Activated naive CD4-positive, alpha-beta T cell treated with anti-CD3 and anti-CD28 coated beads for 36 hours (primary cell): Measurements from ENCODE around the gene HSD17B7. TPM values are rescaled to one million over a fixed set of nuclear protein-coding genes. Genes with fewer than 3 reads are reported as not detected.
"Not testable (repeated sequence)": the region's sequence is repeated elsewhere in the genome, so short reads cannot be mapped to it uniquely, and the experiment has no call there.

ENCODE experiments used
- CTCF ChIA-PET: fragments of 350-600 bp; sonication (Branson Sonifier 250); formaldehyde crosslinking; loops from one replicate; lab custom pipeline; 2021; ENCODE audit warnings: antibody characterized with exemption; lab: Charles Lee
- DNase-seq: peaks from one replicate; pipeline ENCODE4 v3.0.0-alpha.2; 2020
- H3K27ac Mint-ChIP-seq: one replicate; pipeline ENCODE4 v1.8.0; 2021; ENCODE audit warnings: mild to moderate bottlenecking, mixed read lengths
- H3K27me3 Mint-ChIP-seq: one replicate; pipeline ENCODE4 v1.8.0; 2021; ENCODE audit warnings: low read depth, mixed read lengths
- H3K36me3 Mint-ChIP-seq: one replicate; pipeline ENCODE4 v1.8.0; 2021; ENCODE audit warnings: low read depth, mixed read lengths
- H3K4me1 Mint-ChIP-seq: one replicate; pipeline ENCODE4 v1.8.0; 2021; ENCODE audit warnings: low read depth, mixed read lengths
- H3K4me3 Mint-ChIP-seq: one replicate; pipeline ENCODE4 v1.8.0; 2021; ENCODE audit warnings: mild to moderate bottlenecking, moderate library complexity, mixed read lengths
- H3K9me3 Mint-ChIP-seq: one replicate; pipeline ENCODE4 v1.8.0; 2021; ENCODE audit warnings: mixed read lengths
- intact Hi-C: fragments of 100-400 bp; cut with micrococcal nuclease; formaldehyde crosslinking; loops from one replicate; pipeline ENCODE4 v1.15.1; 2023
- total RNA-seq, 2 experiments: library from RNA; stranded (reverse); gene quantifications; one replicate each; pipeline ENCODE4 v1.2.3, GENCODE V29; 2021

The HSD17B7 gene
- total RNA-seq, 2 experiments from 2014 or later, result 32.7 to 38.7 TPM

DNA sequence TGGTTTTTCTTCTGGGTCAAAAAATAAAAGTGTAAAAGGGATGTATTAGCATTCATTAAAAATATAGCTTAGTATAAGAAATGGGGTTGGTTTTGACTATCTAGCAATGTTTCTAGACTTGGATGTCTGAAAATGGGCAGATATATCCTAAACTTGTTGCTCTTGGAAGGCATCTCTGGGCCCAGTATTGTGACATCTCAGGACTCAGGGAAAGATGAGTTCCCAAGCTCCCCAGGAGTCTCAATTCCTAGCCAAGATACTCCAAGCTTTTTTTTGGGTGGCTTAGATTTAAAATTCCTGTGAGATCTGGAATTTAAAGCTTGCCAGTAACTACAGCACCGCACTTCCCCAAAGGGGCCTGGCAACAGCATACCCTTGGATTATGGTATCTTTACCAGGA, 11.5 kb upstream of the HSD17B7 start:
- H3K27ac Mint-ChIP-seq, result no peak overlapping the region
- no peak overlapping the region for H3K4me3 Mint-ChIP-seq

DNA sequence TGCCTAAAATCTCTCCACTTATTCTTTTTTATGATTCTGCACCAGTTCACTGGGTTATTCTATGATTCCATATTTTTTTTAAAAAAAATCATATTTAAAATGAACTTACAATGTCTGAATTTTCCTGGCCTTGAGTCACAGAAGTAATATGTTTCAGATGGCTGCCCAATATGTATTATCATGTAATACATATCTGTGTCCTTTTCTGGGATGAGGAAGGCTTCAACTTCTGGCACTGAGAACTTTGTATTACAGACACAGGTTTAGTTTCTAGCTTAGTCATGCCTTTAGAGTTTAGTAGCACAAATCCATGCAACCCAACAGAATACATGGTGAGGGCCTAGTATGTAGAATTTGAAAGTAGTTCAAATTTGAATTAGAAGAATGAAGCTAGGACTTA, 7.8 kb upstream of the HSD17B7 start:
- no peaks in the 10 kb centered on the region for H3K4me1 Mint-ChIP-seq
- H3K36me3 Mint-ChIP-seq, result no peaks in the 10 kb centered on the region
- CTCF ChIA-PET, result no interaction called here
- H3K27me3 Mint-ChIP-seq, result peaks cover 5% of the 10 kb centered on the region
- intact Hi-C loops, result no loop called here
- H3K27ac Mint-ChIP-seq, result no peak overlapping the region
- no peak overlapping the region for H3K4me3 Mint-ChIP-seq
- no peak for DNase-seq
- H3K9me3 Mint-ChIP-seq, result no peaks in the 10 kb centered on the region

More for the DNA sequence above, 11.5 kb upstream of the HSD17B7 start:
- H3K9me3 Mint-ChIP-seq, result no peaks in the 10 kb centered on the region
- H3K4me1 Mint-ChIP-seq, result no peaks in the 10 kb centered on the region
- peaks cover 5% of the 10 kb centered on the region for H3K27me3 Mint-ChIP-seq
- CTCF ChIA-PET, result no interaction called here
- intact Hi-C loops, result no loop called here
- DNase-seq, result no peak
- H3K36me3 Mint-ChIP-seq, result no peaks in the 10 kb centered on the region

DNA sequence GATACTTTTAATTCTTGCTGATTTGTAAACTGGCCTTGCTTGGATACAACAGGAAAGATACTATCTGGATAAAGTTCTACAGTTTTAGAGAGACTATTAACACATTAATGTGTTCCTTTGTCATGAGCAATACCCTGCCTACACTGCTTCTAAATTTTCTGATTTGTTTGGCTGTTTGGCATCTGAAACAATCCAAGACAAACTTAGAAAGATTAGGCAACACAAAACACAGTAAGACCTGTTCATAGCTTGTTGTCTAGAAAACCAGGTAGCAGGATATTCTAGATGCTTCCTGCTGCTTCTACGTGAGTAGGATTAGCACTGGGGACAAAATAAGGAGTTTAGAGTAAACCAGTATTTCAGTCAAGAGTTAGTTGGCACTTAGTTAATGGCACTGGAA, 5.6 kb upstream of the HSD17B7 start:
- CTCF ChIA-PET, intact Hi-C loops, H3K27ac Mint-ChIP-seq: not testable (repeated sequence)

DNA sequence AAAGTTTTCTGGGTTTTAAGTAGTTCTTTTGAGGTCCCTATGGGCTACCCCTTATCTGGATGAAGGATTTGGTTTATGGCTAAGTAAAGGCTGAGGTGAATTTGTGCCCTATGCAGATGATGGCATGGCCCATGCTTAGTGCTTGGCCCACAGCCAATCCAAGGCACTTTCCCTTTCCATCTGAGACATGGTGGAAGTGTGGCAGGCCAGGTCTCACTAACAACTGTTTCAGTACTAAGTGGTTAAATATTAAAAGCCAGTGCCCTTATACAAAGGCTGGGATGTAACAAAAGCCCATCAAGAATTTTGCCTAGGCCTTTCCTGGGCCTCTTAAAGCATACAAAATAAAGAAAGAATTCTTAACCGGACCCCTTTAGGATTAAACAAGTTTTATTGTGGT, 1.7 kb upstream of the HSD17B7 start:
- H3K4me1 Mint-ChIP-seq, H3K27ac Mint-ChIP-seq, CTCF ChIA-PET, H3K27me3 Mint-ChIP-seq, H3K36me3 Mint-ChIP-seq, intact Hi-C loops, H3K9me3 Mint-ChIP-seq, H3K4me3 Mint-ChIP-seq: not testable (repeated sequence)
- DNase-seq, result peak; percentile 8

More for the DNA sequence above, 5.6 kb upstream of the HSD17B7 start:
- H3K27me3 Mint-ChIP-seq, H3K4me1 Mint-ChIP-seq, DNase-seq, H3K36me3 Mint-ChIP-seq, H3K9me3 Mint-ChIP-seq, H3K4me3 Mint-ChIP-seq: not testable (repeated sequence)

DNA sequence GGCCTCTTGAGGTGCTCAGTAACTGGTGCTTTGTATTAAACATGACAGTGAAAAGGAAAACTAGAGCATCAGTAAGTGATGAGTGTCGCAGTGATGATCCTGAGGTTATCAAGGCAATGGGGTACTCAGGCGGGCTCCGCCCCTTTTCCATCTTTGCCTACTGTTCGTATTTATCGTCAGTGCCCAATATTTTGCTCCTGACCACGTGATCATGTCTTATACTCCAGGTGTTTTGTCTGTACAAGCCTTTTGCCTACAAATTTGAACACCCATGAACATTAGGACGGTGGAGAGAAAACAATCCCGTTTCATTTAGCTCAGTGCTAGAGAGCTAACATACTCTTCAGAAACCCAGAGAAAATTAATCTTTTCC, 469 bp downstream of the HSD17B7 start:
- intact Hi-C loops, result loop anchor here (1.0 to 5.0 kb wide), 2 partner anchors 230 to 294 kb away; partner anchors contain the start of genes UAP1 and UHMK1
- H3K9me3 Mint-ChIP-seq, CTCF ChIA-PET, H3K36me3 Mint-ChIP-seq, DNase-seq, H3K27me3 Mint-ChIP-seq, H3K4me1 Mint-ChIP-seq: not testable (repeated sequence)
- Mint-ChIP-seq H3K4me3 (peak overlapping the region; percentile 84), H3K27ac (peak overlapping the region; percentile 89)

DNA sequence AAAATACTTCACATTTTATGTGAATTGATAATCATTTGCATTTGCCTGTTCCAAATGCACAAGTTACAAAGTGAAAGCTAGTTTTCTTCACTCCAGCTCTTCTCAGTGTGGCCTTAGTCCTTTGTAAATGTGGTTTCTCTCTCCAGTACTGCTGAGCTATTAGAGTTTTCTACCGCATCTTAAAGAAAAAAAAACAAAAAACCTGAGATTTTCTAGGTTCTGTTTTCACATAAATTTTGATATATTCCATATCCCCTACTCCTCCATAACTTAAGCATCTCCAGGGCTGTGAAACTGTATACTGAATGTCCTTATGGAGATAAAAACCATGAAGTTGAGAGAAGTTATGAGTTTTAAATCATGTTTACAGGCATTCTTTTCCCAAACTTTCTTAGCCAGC, 3.8 kb downstream of the HSD17B7 start:
- H3K27me3 Mint-ChIP-seq, H3K27ac Mint-ChIP-seq, H3K9me3 Mint-ChIP-seq, H3K4me3 Mint-ChIP-seq, DNase-seq, CTCF ChIA-PET: not testable (repeated sequence)
- peaks cover 12% of the 10 kb centered on the region for H3K4me1 Mint-ChIP-seq
- intact Hi-C loops, result loop anchor here (5.0 kb wide), 1 partner anchor 297 kb away; the partner anchor contains the start of gene UHMK1
- peaks cover 23% of the 10 kb centered on the region for H3K36me3 Mint-ChIP-seq

DNA sequence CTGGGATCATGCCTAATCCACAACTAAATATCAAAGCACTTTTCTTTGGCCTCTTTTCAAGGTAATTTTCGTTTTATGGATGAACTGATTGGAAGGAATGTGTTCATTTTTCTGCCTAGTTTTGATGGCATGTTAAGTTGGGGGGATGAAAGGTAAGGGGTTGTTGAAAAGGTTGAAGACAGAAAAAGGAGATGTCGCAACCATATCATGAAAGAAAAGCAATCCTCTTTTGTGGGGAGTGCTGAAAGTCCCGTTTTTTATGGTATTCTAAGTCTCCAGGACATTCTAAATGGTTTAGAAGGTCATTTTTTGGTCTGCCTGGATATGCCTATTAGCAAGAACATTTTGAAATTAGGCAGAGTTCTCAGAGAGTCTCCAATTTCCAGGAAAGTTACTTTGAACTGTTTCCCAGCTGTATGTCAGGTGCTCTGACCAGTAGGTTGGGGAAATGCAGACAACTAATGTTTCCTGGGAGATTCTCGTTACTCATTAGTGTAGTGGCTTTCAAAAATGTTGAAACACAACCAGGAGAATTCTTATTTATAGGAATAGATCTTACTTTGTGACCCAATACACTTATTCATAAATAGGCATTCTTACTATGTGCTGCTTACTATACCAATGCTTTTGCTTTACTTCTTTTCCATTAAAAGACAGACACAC, 6.2 kb downstream of the HSD17B7 start:
- CTCF ChIA-PET, H3K27me3 Mint-ChIP-seq, intact Hi-C loops, H3K4me3 Mint-ChIP-seq, H3K27ac Mint-ChIP-seq, H3K9me3 Mint-ChIP-seq, DNase-seq: not testable (repeated sequence)
- H3K36me3 Mint-ChIP-seq, result peaks cover 39% of the 10 kb centered on the region
- peaks cover 12% of the 10 kb centered on the region for H3K4me1 Mint-ChIP-seq

DNA sequence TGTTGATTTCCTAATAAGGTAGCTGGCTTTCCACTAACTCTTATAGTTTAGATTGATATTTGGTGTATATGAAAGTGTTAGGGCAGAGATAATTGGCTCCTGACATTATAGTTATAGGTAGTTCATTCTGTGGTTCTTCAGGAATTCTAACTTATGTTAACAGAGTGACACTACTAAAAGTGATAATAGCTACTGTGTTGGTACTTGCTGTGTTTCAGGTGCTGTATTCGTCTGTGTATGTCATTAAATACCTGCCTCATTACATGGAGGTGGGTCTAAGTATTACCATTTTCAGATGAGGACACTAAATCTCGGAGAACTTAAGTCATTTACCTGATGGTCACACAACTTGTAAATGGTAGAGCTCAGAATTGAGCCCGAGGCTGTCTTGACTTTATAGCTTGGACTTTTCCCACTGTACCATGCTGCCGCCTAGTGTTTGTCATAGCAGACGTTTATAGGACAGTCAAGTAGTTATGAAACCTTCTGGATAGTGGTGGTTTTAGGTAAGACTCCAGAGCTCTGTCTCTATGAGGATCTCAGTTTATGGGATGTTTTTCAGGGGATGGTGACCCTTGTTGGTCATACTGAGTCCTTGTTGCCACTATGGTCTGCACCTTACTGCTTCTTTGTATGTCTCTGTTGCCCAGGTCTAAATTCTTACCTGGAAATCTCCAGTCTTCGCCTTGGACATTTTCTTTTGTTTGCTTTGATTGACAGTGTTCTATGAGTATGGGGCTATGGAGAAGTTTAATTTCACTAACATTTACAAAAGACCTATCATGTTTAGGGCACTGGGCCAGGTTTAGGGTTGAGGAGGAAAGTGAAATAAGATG, 9.7 kb downstream of the HSD17B7 start:
- DNase-seq, result peak; percentile 30
- peaks cover 33% of the 10 kb centered on the region for H3K36me3 Mint-ChIP-seq
- intact Hi-C loops, result loop anchor here (5.0 kb wide), 1 partner anchor 188 kb away; no protein-coding TSS in a partner anchor
- not testable (repeated sequence) for H3K9me3 Mint-ChIP-seq, H3K4me3 Mint-ChIP-seq, H3K27ac Mint-ChIP-seq, H3K27me3 Mint-ChIP-seq, H3K4me1 Mint-ChIP-seq
- CTCF ChIA-PET, result interaction anchor here (1.0 kb wide), 1 partner anchor 148 kb away, joined by 3 read pairs; no protein-coding TSS in a partner anchor

DNA sequence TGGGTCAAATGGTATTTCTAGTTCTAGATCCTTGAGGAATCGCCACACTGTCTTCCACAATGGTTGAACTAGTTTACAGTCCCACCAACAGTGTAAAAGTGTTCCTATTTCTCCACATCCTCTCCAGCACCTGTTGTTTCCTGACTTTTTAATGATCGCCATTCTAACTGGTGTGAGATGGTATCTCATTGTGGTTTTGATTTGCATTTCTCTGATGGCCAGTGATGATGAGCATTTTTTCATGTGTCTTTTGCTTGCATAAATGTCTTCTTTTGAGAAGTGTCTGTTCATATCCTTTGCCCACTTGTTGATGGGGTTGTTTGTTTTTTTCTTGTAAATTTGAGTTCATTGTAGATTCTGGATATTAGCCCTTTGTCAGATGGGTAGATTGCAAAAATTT, 17.0 kb downstream of the HSD17B7 start:
- intact Hi-C loops, DNase-seq, H3K4me3 Mint-ChIP-seq, H3K4me1 Mint-ChIP-seq, H3K9me3 Mint-ChIP-seq, CTCF ChIA-PET, H3K27ac Mint-ChIP-seq, H3K27me3 Mint-ChIP-seq: not testable (repeated sequence)
- H3K36me3 Mint-ChIP-seq, result peaks cover 51% of the 10 kb centered on the region

DNA sequence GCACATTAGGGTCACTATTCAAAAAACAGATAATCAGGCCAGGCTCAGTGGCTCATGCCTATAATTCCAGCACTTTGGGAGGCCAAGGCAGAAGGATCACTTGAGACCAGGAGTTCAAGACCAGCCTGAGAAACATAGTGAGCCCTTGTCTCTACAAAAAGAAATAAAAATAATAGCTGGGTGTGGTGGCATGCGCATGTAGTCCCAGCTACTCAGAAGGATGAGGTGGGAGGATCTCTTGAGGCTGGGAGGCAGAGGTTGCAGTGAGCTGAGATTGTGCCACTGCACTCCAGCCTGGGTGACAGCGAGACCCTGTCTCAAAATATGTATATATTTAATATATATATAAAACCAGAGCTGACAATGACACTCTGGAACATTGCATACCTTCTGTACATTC, 21.9 kb downstream of the HSD17B7 start:
- H3K4me1 Mint-ChIP-seq, H3K27me3 Mint-ChIP-seq, H3K27ac Mint-ChIP-seq, H3K9me3 Mint-ChIP-seq, intact Hi-C loops, CTCF ChIA-PET, H3K4me3 Mint-ChIP-seq, DNase-seq: not testable (repeated sequence)
- peaks cover 40% of the 10 kb centered on the region for H3K36me3 Mint-ChIP-seq

DNA sequence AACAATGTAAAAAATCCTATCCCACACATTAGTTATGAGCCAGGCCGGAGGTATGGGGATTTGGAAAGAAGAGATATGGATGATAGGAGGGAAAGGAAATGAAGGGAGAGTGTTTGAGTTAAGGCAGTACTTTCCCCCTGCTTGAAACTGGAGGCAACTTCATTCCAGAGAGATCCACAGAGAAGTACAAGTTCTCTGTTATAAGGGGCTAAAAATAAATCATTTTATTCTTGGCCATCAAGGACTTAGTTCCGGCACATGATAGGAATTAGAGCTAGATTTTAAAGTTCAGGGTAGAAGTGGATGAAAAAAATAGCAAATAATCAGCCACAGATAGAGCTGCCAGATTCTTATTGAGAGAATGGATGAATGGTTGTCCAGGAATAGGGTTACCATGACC, 27.6 kb downstream of the HSD17B7 start:
- H3K27ac Mint-ChIP-seq, DNase-seq, H3K4me3 Mint-ChIP-seq, H3K9me3 Mint-ChIP-seq, H3K36me3 Mint-ChIP-seq, intact Hi-C loops, CTCF ChIA-PET: not testable (repeated sequence)
- Mint-ChIP-seq H3K4me1 (peaks cover 13% of the 10 kb centered on the region), H3K27me3 (peaks cover 20% of the 10 kb centered on the region)

DNA sequence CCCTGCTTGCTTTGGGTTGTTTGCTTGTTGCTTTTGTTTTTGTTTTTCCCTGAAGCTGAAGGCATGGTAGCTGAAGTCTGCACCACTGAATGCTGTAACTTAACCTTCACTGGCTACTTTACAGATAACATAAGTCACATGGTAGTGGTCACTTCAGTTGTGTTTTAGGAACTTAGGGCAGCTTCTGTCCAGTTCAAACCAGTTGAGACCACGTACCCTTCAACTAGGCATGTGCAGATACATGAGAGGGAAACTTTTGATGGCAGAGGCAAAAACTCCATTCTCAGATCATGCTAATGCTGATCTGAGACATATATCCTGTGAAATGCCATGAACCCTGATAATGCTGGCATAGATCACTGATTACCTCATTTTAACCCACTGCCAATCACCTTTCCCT, 28.2 kb downstream of the HSD17B7 start:
- DNase-seq, CTCF ChIA-PET, H3K27ac Mint-ChIP-seq, intact Hi-C loops, H3K9me3 Mint-ChIP-seq, H3K4me3 Mint-ChIP-seq, H3K36me3 Mint-ChIP-seq: not testable (repeated sequence)
- H3K4me1 Mint-ChIP-seq, result peaks cover 15% of the 10 kb centered on the region
- H3K27me3 Mint-ChIP-seq, result peaks cover 22% of the 10 kb centered on the region
